ENCODE measurements around the gene CD84.
"Not testable (repeated sequence)": the region's sequence is repeated elsewhere in the genome, so short reads cannot be mapped to it uniquely, and the experiment has no call there.

CD84 gene

GRCh38 chr1:160579216-160579701, at the start of gene CD84:
TSS of gene CD84 (minus strand) at chr1:160579496. CDS start at chr1:160579437, 59 bp downstream.
- no peak for DNase-seq

- no peak for DNase-seq
Observed at GRCh38 chr1:160628799-160629263, 49.5 kb upstream of the CD84 start.

- not testable (repeated sequence) for DNase-seq
Observed at GRCh38 chr1:160627677-160628289, 48.5 kb upstream of the CD84 start.

GRCh38 chr1:160626509-160627342, 47.4 kb upstream of the CD84 start:
- DNase-seq: no peak

GRCh38 chr1:160625725-160626498, 46.6 kb upstream of the CD84 start:
- peak; percentile 61 for DNase-seq

GRCh38 chr1:160625321-160625720, 46.0 kb upstream of the CD84 start:
- no peak for DNase-seq

GRCh38 chr1:160624464-160624863, 45.2 kb upstream of the CD84 start:
- no peak for DNase-seq

- DNase-seq: no peak
Observed at GRCh38 chr1:160623862-160624261, 44.6 kb upstream of the CD84 start.

- no peak for DNase-seq
Observed at GRCh38 chr1:160623227-160623633, 43.9 kb upstream of the CD84 start.

GRCh38 chr1:160622501-160623226, 43.4 kb upstream of the CD84 start:
- DNase-seq: no peak

- DNase-seq: no peak
Observed at GRCh38 chr1:160621633-160622413, 42.5 kb upstream of the CD84 start.

- no peak for DNase-seq
Observed at GRCh38 chr1:160620942-160621632, 41.8 kb upstream of the CD84 start.

- DNase-seq: no peak
Observed at GRCh38 chr1:160619742-160620277, 40.5 kb upstream of the CD84 start.

GRCh38 chr1:160618763-160619274, 39.5 kb upstream of the CD84 start:
- DNase-seq: peak; percentile 32

- DNase-seq: no peak
Observed at GRCh38 chr1:160618327-160618726, 39.0 kb upstream of the CD84 start.

- no peak for DNase-seq
Observed at GRCh38 chr1:160615660-160616059, 36.4 kb upstream of the CD84 start.

- no peak for DNase-seq
Observed at GRCh38 chr1:160614410-160614809, 35.1 kb upstream of the CD84 start.

GRCh38 chr1:160612613-160613218, 33.4 kb upstream of the CD84 start:
- DNase-seq: no peak

GRCh38 chr1:160610569-160611242, 31.4 kb upstream of the CD84 start:
- no peak for DNase-seq

- DNase-seq: no peak
Observed at GRCh38 chr1:160608941-160609340, 29.6 kb upstream of the CD84 start.

Measured in activated CD4-positive, alpha-beta T cell treated with anti-CD3 and anti-CD28 coated beads, Interleukin-2, amount 50 U/mL, for 1 hour (primary cell).